OCI-LY7 (cell line): ENCODE results near the gene CRYBB2. TPM values are rescaled to one million over a fixed set of nuclear protein-coding genes. Genes with fewer than 3 reads are reported as not detected.
A peak's percentile ranks its signal among the peaks of the same experiment; 100 is the strongest.
"Not testable (repeated sequence)": the region's sequence is repeated elsewhere in the genome, so short reads cannot be mapped to it uniquely, and the experiment has no call there.

Experiments
- BruUV-seq: library from RNA; stranded (reverse); fragments of 400-500 nt; replicated peaks from 2 replicates; lab custom pipeline; 2021; lab: Mats Ljungman, UMichigan
- CTCF ChIA-PET: fragments of 300-600 bp; sonication (Branson Sonifier 250); formaldehyde crosslinking; loops from one replicate; lab custom pipeline; 2022; ENCODE audit warnings: antibody characterized with exemption; ENCODE audit not compliant: unreplicated experiment; lab: Charles Lee
- POLR2A ChIA-PET: fragments of 300-600 bp; sonication (Branson Sonifier 250); formaldehyde crosslinking; loops from one replicate; lab custom pipeline; 2022; ENCODE audit warnings: antibody characterized with exemption; lab: Charles Lee
- DNase-seq: peaks from one replicate; pipeline ENCODE4 v3.0.0-alpha.2; 2015; ENCODE audit warnings: low spot score
- H2AFZ ChIP-seq: fragments of 200-600 bp; sonication (generic), shearing (Covaris generic); 2 replicates; pipeline ENCODE4 v1.6.1; 2014; ENCODE audit warnings: mild to moderate bottlenecking, antibody characterized with exemption, low read length, moderate library complexity
- H3K27ac ChIP-seq: fragments of 200-600 bp; sonication (generic); 2 replicates; pipeline ENCODE4 v1.5.1; 2014; ENCODE audit warnings: mixed run types, low read depth, mild to moderate bottlenecking, moderate library complexity, low read length, inconsistent platforms; ENCODE audit not compliant: poor library complexity, severe bottlenecking
- H3K36me3 ChIP-seq: fragments of 200-600 bp; sonication (generic); 2 replicates; pipeline ENCODE4 v1.6.1; 2014; ENCODE audit warnings: mild to moderate bottlenecking, antibody characterized with exemption, low read length, moderate library complexity, mixed read lengths; ENCODE audit not compliant: insufficient read depth
- H3K4me1 ChIP-seq: fragments of 200-600 bp; sonication (generic); 2 replicates; pipeline ENCODE4 v1.5.1; 2014; ENCODE audit warnings: mild to moderate bottlenecking, low read length; ENCODE audit not compliant: insufficient read depth, poor library complexity, severe bottlenecking
- H3K4me2 ChIP-seq: fragments of 200-600 bp; sonication (generic); 2 replicates; pipeline ENCODE4 v1.6.1; 2014; ENCODE audit warnings: mild to moderate bottlenecking, low read length
- H3K4me3 ChIP-seq: fragments of 200-600 bp; sonication (generic); 2 replicates; pipeline ENCODE4 v1.5.1; 2014; ENCODE audit warnings: mild to moderate bottlenecking, low read depth, low read length; ENCODE audit not compliant: poor library complexity, severe bottlenecking
- H3K79me2 ChIP-seq: fragments of 200-600 bp; sonication (generic); 2 replicates; pipeline ENCODE4 v1.6.1; 2016; ENCODE audit warnings: low read depth, mild to moderate bottlenecking, low read length, moderate library complexity, mixed read lengths; ENCODE audit not compliant: insufficient read depth
- H3K9me2 ChIP-seq: fragments of 200-600 bp; sonication (generic); 2 replicates; pipeline ENCODE4 v1.6.1; 2016; ENCODE audit warnings: mild to moderate bottlenecking, low read length, mixed read lengths; ENCODE audit not compliant: insufficient read depth
- H3K9me3 ChIP-seq: fragments of 200-600 bp; sonication (generic); 2 replicates; pipeline ENCODE4 v1.6.1; 2014; ENCODE audit warnings: mild to moderate bottlenecking, mixed run types, low read length, mixed read lengths
- H4K20me1 ChIP-seq: fragments of 200-600 bp; sonication (generic); 2 replicates; pipeline ENCODE4 v1.6.1; 2014; ENCODE audit warnings: mild to moderate bottlenecking, antibody characterized with exemption, low read length, moderate library complexity, mixed read lengths; ENCODE audit not compliant: insufficient read depth
- EZH2phosphoT487 ChIP-seq: fragments of 200-600 bp; sonication (generic); IDR thresholded peaks from 2 replicates; pipeline ENCODE4 v1.6.1; 2018; ENCODE audit warnings: low read depth, borderline replicate concordance, mild to moderate bottlenecking, mixed run types, antibody characterized with exemption, low read length, moderate library complexity, mixed read lengths
- intact Hi-C: fragments of 100-400 bp; cut with micrococcal nuclease; formaldehyde crosslinking; loops from one replicate; pipeline ENCODE4 v1.10.0; 2022; ENCODE audit not compliant: unreplicated experiment
- total RNA-seq, 2 experiments: library from RNA; depleted of rRNA in 1 of 2; stranded (reverse); fragments of >200 nt in 1 of 2; shearing (Covaris generic) in 1 of 2; gene quantifications; 2 replicates each; pipeline ENCODE4 v1.2.3, GENCODE V29; 2014 to 2022
- TF ChIP-seq, protein P1 (sequence below): fragments of 200-600 bp; sonication (generic); conservative IDR thresholded peaks from 2 replicates; pipeline ENCODE4 v1.5.1; 2014; ENCODE audit warnings: mild to moderate bottlenecking, antibody characterized with exemption, low read length, moderate library complexity, mixed read lengths

Gene CRYBB2
- total RNA-seq, 2 experiments from 2014 or later: not detected

GRCh38 chr22:25232301-25232700 is 12.9 kb downstream of the CRYBB2 start:
- no peak overlapping the region for H3K4me2 ChIP-seq
- no peak overlapping the region for H2AFZ ChIP-seq
- no peaks in the 10 kb centered on the region for H4K20me1 ChIP-seq
- no peak for TF ChIP-seq EZH2phosphoT487
- TF ChIP-seq, protein P1, sequence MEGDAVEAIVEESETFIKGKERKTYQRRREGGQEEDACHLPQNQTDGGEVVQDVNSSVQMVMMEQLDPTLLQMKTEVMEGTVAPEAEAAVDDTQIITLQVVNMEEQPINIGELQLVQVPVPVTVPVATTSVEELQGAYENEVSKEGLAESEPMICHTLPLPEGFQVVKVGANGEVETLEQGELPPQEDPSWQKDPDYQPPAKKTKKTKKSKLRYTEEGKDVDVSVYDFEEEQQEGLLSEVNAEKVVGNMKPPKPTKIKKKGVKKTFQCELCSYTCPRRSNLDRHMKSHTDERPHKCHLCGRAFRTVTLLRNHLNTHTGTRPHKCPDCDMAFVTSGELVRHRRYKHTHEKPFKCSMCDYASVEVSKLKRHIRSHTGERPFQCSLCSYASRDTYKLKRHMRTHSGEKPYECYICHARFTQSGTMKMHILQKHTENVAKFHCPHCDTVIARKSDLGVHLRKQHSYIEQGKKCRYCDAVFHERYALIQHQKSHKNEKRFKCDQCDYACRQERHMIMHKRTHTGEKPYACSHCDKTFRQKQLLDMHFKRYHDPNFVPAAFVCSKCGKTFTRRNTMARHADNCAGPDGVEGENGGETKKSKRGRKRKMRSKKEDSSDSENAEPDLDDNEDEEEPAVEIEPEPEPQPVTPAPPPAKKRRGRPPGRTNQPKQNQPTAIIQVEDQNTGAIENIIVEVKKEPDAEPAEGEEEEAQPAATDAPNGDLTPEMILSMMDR: no peak
- H3K4me1 ChIP-seq: no peaks in the 10 kb centered on the region
- CTCF ChIA-PET: no interaction called here
- DNase-seq: no peak
- H3K27ac ChIP-seq: no peak overlapping the region
- BruUV-seq: no TSS peak
- intact Hi-C loops: no loop called here
- no peaks in the 10 kb centered on the region for H3K9me2 ChIP-seq
- POLR2A ChIA-PET: interaction anchor here (0.6 kb wide), 1 partner anchor 1211 kb away, joined by 3 read pairs; no protein-coding TSS in a partner anchor
- H3K79me2 ChIP-seq: no peaks in the 10 kb centered on the region
- no peak overlapping the region for H3K4me3 ChIP-seq
- no peaks in the 10 kb centered on the region for H3K36me3 ChIP-seq
- no peaks in the 10 kb centered on the region for H3K9me3 ChIP-seq

DNA sequence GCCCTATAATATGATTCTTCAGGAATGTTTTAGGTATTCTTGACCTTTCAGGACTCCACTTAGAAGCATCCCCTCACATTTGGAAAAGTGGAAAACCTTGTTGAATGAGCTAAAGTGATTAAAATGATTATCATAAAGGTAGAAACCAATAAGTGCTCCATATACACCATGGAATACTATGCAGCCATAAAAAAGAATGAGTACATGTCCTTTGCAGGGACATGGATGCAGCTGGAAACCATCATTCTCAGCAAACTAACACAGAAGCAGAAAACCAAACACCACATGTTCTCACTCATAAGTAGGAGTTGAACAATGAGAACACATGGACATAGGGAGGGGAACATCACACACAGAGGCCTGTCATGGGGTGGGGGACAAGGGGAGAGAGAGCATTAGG is 14.3 kb downstream of the CRYBB2 start:
- not testable (repeated sequence) for BruUV-seq
- intact Hi-C loops: loop anchor here (2.0 kb wide), 1 partner anchor 539 kb away; no protein-coding TSS in a partner anchor

DNA sequence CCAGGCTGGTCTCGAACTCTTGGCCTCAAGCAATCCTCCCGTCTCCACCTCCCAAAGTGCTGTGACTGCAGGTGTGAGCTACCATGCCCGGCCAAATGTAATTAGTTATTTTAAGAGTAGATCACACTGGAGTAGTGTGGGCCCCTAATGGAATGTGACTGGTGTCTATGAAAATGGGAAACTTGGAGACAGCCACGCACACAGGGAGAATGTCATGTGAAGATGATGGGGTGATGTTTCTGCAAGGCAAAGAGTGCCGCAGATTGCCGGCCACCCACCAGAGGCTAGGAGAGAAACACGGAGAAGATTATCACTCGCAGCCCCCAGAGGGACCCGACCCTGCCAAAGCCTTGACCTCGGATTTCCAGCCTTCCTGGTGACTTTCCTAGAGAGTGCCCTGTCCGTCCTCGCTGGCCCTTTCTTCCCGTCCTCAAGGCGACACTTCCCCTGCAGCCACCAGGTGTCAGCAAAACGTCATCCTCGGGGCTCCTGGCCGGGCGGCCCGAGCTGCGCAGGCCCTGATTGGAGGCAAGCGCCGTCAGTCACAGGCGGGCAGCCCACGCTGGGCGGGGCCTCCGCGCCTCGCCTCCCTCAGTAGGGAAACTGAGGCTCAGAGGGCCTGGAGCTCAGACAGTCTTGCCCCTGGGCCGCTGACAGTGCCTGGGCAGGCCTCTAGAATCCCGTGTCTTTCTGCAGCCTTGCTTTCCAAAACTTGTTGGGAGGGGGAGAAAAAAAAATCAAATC is 16.3 kb downstream of the CRYBB2 start:
- H3K4me2 ChIP-seq: no peak overlapping the region

More for the DNA sequence above, 14.3 kb downstream of the CRYBB2 start:
- H3K4me3 ChIP-seq, POLR2A ChIA-PET, H3K36me3 ChIP-seq, CTCF ChIA-PET, H2AFZ ChIP-seq, H3K27ac ChIP-seq, H3K4me2 ChIP-seq, H3K9me2 ChIP-seq, H3K4me1 ChIP-seq, H3K79me2 ChIP-seq, H3K9me3 ChIP-seq, H4K20me1 ChIP-seq, DNase-seq: not testable (repeated sequence)

More for the DNA sequence above, 16.3 kb downstream of the CRYBB2 start:
- TF ChIP-seq EZH2phosphoT487: no peak
- TF ChIP-seq, protein P1: peak; percentile 83
- H4K20me1 ChIP-seq: no peaks in the 10 kb centered on the region
- H2AFZ ChIP-seq: no peak overlapping the region
- no peak overlapping the region for H3K27ac ChIP-seq
- no TSS peak for BruUV-seq
- POLR2A ChIA-PET: no interaction called here
- H3K4me3 ChIP-seq: no peak overlapping the region
- H3K4me1 ChIP-seq: no peaks in the 10 kb centered on the region
- H3K9me3 ChIP-seq: no peaks in the 10 kb centered on the region
- H3K9me2 ChIP-seq: no peaks in the 10 kb centered on the region
- DNase-seq: peak; percentile 79
- no peaks in the 10 kb centered on the region for H3K36me3 ChIP-seq
- intact Hi-C loops: loop anchor here (1.0 to 2.0 kb wide), 2 partner anchors 99 to 537 kb away; no protein-coding TSS in a partner anchor
- CTCF ChIA-PET: no interaction called here
- no peaks in the 10 kb centered on the region for H3K79me2 ChIP-seq
